Neural cell (in vitro differentiated cells): ENCODE data around the gene ADGRL1. TPM values are rescaled to one million over a fixed set of nuclear protein-coding genes. Genes with fewer than 3 reads are reported as not detected.

Experiments used
- H2AFZ ChIP-seq: fragments of 200-600, 300-800 bp; sonication (generic), shearing (Covaris generic); 2 replicates; pipeline ENCODE4 v1.6.0; 2014; ENCODE audit warnings: low read depth, mild to moderate bottlenecking, antibody characterized with exemption, low read length, moderate library complexity
- H3F3A ChIP-seq: fragments of 200-600 bp; shearing (Covaris generic); 2 replicates; pipeline ENCODE4 v1.6.1; 2016; ENCODE audit warnings: mild to moderate bottlenecking, moderate library complexity, mixed read lengths, antibody characterized with exemption, low read length; ENCODE audit not compliant: insufficient read depth, poor library complexity, severe bottlenecking
- H3K27ac ChIP-seq: fragments of 200-600, 300-800 bp; sonication (generic), shearing (Covaris generic); 2 replicates; pipeline ENCODE4 v1.5.1; 2014; ENCODE audit warnings: mild to moderate bottlenecking, low read length, moderate library complexity
- H3K27me3 ChIP-seq: fragments of 300-800, 200-600 bp; sonication (generic), shearing (Covaris generic); 2 replicates; pipeline ENCODE4 v1.6.0; 2014; ENCODE audit warnings: mild to moderate bottlenecking, low read depth, low read length, moderate library complexity; ENCODE audit not compliant: insufficient read depth
- H3K36me3 ChIP-seq: fragments of 300-800, 200-600 bp; sonication (generic), shearing (Covaris generic); 2 replicates; pipeline ENCODE4 v1.5.1; 2014; ENCODE audit warnings: mild to moderate bottlenecking, antibody characterized with exemption, low read length, moderate library complexity; ENCODE audit not compliant: insufficient read depth
- H3K4me2 ChIP-seq: fragments of 300-800, 200-600 bp; sonication (generic), shearing (Covaris generic); 2 replicates; pipeline ENCODE4 v1.6.0; 2014; ENCODE audit warnings: mild to moderate bottlenecking, low read length
- H3K4me3 ChIP-seq: fragments of 300-800, 200-600 bp; sonication (generic), shearing (Covaris generic); 2 replicates; pipeline ENCODE4 v1.5.1; 2014; ENCODE audit warnings: mild to moderate bottlenecking, low read length, moderate library complexity
- H3K79me2 ChIP-seq: fragments of 200-600 bp; shearing (Covaris generic); replicated peaks from 2 replicates; pipeline ENCODE4 v1.6.0; 2014; ENCODE audit warnings: mild to moderate bottlenecking, low read length, moderate library complexity; ENCODE audit not compliant: insufficient read depth
- H3K9ac ChIP-seq: fragments of 300-800, 200-600 bp; sonication (generic), shearing (Covaris generic); 2 replicates; pipeline ENCODE4 v1.6.1; 2016; ENCODE audit warnings: mild to moderate bottlenecking, low read length, mixed read lengths
- H3K9me2 ChIP-seq: fragments of 200-600 bp; shearing (Covaris generic); 2 replicates; pipeline ENCODE4 v1.6.1; 2016; ENCODE audit warnings: mild to moderate bottlenecking, low read length, mixed read lengths; ENCODE audit not compliant: insufficient read depth
- H3K9me3 ChIP-seq: fragments of 200-600, 300-800 bp; sonication (generic), shearing (Covaris generic); 2 replicates; pipeline ENCODE4 v1.6.1; 2016; ENCODE audit warnings: mild to moderate bottlenecking, mixed run types, low read length, moderate library complexity, mixed read lengths
- H4K20me1 ChIP-seq: fragments of 200-600 bp; shearing (Covaris generic); 2 replicates; pipeline ENCODE4 v1.6.1; 2016; ENCODE audit warnings: mild to moderate bottlenecking, mixed run types; ENCODE audit not compliant: insufficient read depth
- EP300 ChIP-seq: fragments of 450-650 bp; conservative IDR thresholded peaks from 2 replicates; pipeline ENCODE4 v1.6.1; 2014; ENCODE audit warnings: antibody characterized with exemption, mild to moderate bottlenecking, moderate library complexity; ENCODE audit not compliant: poor library complexity, severe bottlenecking
- EZH2 ChIP-seq: fragments of 200-600, 300-800 bp; shearing (Covaris generic), sonication (generic); IDR thresholded peaks from 2 replicates; pipeline ENCODE4 v1.6.1; 2014; ENCODE audit warnings: antibody characterized with exemption, low read length, borderline replicate concordance, mild to moderate bottlenecking; ENCODE audit not compliant: insufficient read depth, poor library complexity, severe bottlenecking
- MXI1 ChIP-seq: fragments of 450-650 bp; conservative IDR thresholded peaks from 2 replicates; pipeline ENCODE4 v1.6.1; 2014; ENCODE audit warnings: antibody characterized with exemption, mild to moderate bottlenecking; ENCODE audit not compliant: poor library complexity, severe bottlenecking
- POLR2AphosphoS5 ChIP-seq: IDR thresholded peaks from 2 replicates; pipeline ENCODE4 v1.6.1; 2012
- RAD21 ChIP-seq: fragments of 450-650 bp; conservative IDR thresholded peaks from 2 replicates; pipeline ENCODE4 v1.6.1; 2014; ENCODE audit warnings: antibody characterized with exemption, mild to moderate bottlenecking, moderate library complexity
- REST ChIP-seq: IDR thresholded peaks from 2 replicates; pipeline ENCODE4 v1.6.1; 2012; ENCODE audit warnings: borderline replicate concordance
- SMC3 ChIP-seq: fragments of 450-650 bp; conservative IDR thresholded peaks from 2 replicates; pipeline ENCODE4 v1.6.1; 2014; ENCODE audit warnings: antibody characterized with exemption, mild to moderate bottlenecking, moderate library complexity; ENCODE audit not compliant: poor library complexity
- TAF1 ChIP-seq: IDR thresholded peaks from 2 replicates; pipeline ENCODE4 v1.6.1; 2012; ENCODE audit warnings: low read depth
- polyA plus RNA-seq: library from polyadenylated mRNA; depleted of rRNA; stranded (reverse); fragments of >200 nt; gene quantifications from 2 replicates; pipeline ENCODE4 v1.2.3, GENCODE V29; 2014
- TF ChIP-seq, protein P1 (sequence below): fragments of 450-650 bp; IDR thresholded peaks from 2 replicates; pipeline ENCODE4 v1.5.1; 2014; ENCODE audit warnings: antibody characterized with exemption, mild to moderate bottlenecking, moderate library complexity; ENCODE audit not compliant: poor library complexity, severe bottlenecking

Gene ADGRL1
- polyA plus RNA-seq, 1 donor from 2014 or later, result 22.2 TPM

DNA sequence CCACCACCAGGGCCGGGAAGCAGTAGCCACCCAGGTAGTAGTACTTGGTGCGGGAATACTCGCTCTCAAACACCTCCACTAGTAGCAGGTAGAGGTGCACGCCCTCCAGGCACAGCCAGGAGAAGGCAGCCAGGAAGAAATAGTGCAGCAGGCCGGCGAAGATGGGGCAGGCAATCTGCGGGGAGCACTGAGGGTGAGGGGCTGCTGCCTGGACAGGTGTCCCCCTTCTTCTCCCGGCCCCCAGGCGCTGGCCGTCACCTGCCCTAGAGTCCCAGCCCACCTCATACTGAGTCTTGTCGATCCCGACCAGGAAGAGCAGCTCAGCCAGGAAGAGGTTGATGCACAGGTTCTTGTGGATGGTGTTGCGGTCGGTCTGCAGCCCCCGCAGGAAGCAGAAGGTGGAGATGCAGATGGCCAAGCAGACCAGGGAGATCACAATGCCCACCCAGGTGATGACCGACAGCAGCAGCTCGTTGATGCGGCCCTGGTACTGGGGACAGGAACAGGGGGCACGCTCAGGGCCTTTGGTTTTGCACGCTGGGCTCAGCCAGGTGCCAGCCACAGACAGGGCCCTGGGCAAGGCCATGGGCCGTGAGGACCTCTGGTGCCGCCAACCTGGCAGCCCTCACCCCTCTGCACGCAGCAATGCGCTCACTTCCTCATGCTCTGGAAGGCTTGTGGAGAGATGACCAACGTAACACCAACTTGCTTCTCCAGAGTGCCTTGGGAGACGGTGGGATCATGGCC is 48.8 kb downstream of the ADGRL1 start:
- Histone ChIP-seq H3K27me3 (no peaks in the 10 kb centered on the region), H4K20me1 (no peaks in the 10 kb centered on the region), H3F3A (no peaks in the 10 kb centered on the region), H3K9me3 (no peaks in the 10 kb centered on the region), H3K36me3 (peaks cover 15% of the 10 kb centered on the region), H3K4me2 (no peak overlapping the region), H3K79me2 (no peaks in the 10 kb centered on the region), H3K9ac (no peak overlapping the region), H3K27ac (no peak overlapping the region), H3K9me2 (no peaks in the 10 kb centered on the region), H3K4me3 (no peak overlapping the region), H2AFZ (no peak overlapping the region)
- no peak for TF ChIP-seq MXI1
- no peak for TF ChIP-seq TAF1
- TF ChIP-seq SMC3, result no peak
- no peak for TF ChIP-seq RAD21

DNA sequence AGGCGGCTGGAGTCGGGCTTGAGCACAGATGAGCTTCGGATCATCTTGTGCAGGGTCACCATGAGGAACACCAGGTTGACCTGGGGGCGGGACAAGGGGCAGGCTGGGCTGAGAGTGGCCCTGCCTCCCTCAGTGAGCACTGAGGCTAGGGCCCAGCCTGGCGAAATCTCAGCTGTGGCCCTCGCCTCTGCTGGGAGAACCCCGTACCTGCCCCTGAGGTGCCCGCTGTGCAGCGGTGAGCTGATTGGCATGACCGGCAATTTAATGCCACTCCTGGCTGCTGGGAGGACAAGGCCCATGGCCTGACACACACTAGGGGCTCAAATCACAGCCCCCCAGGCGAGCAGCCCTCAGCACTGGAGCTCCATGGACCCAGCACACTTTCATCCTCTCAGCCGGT is 49.8 kb downstream of the ADGRL1 start:
- H3K27ac ChIP-seq, result no peak overlapping the region
- peaks cover 15% of the 10 kb centered on the region for H3K36me3 ChIP-seq

More for the DNA sequence above, 49.8 kb downstream of the ADGRL1 start:
- no peak overlapping the region for H2AFZ ChIP-seq
- H3K9me3 ChIP-seq, result no peaks in the 10 kb centered on the region
- TF ChIP-seq RAD21 (no peak), POLR2AphosphoS5 (no peak), REST (no peak), MXI1 (no peak), EP300 (no peak), SMC3 (no peak), EZH2 (no peak), TAF1 (no peak)
- TF ChIP-seq, protein P1, sequence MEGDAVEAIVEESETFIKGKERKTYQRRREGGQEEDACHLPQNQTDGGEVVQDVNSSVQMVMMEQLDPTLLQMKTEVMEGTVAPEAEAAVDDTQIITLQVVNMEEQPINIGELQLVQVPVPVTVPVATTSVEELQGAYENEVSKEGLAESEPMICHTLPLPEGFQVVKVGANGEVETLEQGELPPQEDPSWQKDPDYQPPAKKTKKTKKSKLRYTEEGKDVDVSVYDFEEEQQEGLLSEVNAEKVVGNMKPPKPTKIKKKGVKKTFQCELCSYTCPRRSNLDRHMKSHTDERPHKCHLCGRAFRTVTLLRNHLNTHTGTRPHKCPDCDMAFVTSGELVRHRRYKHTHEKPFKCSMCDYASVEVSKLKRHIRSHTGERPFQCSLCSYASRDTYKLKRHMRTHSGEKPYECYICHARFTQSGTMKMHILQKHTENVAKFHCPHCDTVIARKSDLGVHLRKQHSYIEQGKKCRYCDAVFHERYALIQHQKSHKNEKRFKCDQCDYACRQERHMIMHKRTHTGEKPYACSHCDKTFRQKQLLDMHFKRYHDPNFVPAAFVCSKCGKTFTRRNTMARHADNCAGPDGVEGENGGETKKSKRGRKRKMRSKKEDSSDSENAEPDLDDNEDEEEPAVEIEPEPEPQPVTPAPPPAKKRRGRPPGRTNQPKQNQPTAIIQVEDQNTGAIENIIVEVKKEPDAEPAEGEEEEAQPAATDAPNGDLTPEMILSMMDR, result no peak
- H3K27me3 ChIP-seq, result no peaks in the 10 kb centered on the region
- no peak overlapping the region for H3K4me3 ChIP-seq
- H3K4me2 ChIP-seq, result no peak overlapping the region
- H3K9me2 ChIP-seq, result no peaks in the 10 kb centered on the region
- no peaks in the 10 kb centered on the region for H4K20me1 ChIP-seq
- H3K9ac ChIP-seq, result no peak overlapping the region
- H3F3A ChIP-seq, result no peaks in the 10 kb centered on the region
- H3K79me2 ChIP-seq, result no peaks in the 10 kb centered on the region
